Measurements from ENCODE around the gene NFIA.

DNA sequence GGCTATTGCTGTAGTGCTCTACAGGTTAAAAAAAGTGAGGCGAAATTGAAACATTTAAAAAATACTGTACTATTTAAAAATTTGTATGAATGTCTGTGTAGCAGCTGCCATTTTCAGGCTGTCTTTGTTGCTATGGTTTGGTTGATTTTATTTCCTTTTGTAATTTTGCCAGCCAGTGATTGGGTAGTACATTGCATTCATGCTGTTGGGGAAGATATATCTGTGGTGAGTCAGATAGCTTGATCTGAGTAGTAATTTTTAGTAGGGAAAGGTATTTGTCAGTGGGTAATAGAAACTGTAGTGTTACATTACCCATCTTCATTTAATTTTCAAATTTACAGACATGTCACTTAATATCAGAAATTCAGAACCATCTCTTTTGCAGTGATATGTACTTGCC is 15.0 kb downstream of the NFIA start:
- TF ChIP-seq, protein P1, sequence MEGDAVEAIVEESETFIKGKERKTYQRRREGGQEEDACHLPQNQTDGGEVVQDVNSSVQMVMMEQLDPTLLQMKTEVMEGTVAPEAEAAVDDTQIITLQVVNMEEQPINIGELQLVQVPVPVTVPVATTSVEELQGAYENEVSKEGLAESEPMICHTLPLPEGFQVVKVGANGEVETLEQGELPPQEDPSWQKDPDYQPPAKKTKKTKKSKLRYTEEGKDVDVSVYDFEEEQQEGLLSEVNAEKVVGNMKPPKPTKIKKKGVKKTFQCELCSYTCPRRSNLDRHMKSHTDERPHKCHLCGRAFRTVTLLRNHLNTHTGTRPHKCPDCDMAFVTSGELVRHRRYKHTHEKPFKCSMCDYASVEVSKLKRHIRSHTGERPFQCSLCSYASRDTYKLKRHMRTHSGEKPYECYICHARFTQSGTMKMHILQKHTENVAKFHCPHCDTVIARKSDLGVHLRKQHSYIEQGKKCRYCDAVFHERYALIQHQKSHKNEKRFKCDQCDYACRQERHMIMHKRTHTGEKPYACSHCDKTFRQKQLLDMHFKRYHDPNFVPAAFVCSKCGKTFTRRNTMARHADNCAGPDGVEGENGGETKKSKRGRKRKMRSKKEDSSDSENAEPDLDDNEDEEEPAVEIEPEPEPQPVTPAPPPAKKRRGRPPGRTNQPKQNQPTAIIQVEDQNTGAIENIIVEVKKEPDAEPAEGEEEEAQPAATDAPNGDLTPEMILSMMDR (IDR thresholded peaks at IDR 0.05), result no peak
- TF ChIP-seq POLR2AphosphoS5 (IDR thresholded peaks at IDR 0.05; ENCODE audit: low read depth, low read length) (no peak), SIN3A (IDR thresholded peaks at IDR 0.05; ENCODE audit: borderline replicate concordance, insufficient read depth, low read depth, low read length) (no peak)
- TF ChIP-seq, protein P2, sequence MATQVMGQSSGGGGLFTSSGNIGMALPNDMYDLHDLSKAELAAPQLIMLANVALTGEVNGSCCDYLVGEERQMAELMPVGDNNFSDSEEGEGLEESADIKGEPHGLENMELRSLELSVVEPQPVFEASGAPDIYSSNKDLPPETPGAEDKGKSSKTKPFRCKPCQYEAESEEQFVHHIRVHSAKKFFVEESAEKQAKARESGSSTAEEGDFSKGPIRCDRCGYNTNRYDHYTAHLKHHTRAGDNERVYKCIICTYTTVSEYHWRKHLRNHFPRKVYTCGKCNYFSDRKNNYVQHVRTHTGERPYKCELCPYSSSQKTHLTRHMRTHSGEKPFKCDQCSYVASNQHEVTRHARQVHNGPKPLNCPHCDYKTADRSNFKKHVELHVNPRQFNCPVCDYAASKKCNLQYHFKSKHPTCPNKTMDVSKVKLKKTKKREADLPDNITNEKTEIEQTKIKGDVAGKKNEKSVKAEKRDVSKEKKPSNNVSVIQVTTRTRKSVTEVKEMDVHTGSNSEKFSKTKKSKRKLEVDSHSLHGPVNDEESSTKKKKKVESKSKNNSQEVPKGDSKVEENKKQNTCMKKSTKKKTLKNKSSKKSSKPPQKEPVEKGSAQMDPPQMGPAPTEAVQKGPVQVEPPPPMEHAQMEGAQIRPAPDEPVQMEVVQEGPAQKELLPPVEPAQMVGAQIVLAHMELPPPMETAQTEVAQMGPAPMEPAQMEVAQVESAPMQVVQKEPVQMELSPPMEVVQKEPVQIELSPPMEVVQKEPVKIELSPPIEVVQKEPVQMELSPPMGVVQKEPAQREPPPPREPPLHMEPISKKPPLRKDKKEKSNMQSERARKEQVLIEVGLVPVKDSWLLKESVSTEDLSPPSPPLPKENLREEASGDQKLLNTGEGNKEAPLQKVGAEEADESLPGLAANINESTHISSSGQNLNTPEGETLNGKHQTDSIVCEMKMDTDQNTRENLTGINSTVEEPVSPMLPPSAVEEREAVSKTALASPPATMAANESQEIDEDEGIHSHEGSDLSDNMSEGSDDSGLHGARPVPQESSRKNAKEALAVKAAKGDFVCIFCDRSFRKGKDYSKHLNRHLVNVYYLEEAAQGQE (IDR thresholded peaks at IDR 0.05; ENCODE audit: insufficient read depth in 1 of 2, low read depth in 2 of 2, low read length in 1 of 2), result no peak

Data from Panc1 (cell line).